ENCODE results near the gene FIS1. TPM values are rescaled to one million over a fixed set of nuclear protein-coding genes. Genes with fewer than 3 reads are reported as not detected.

Gene FIS1
- total RNA-seq, 4 donors from 2014 or later, result 235 to 371 (median 348) TPM

- Histone ChIP-seq H3K9me3 (no peaks in the 10 kb centered on the region), H3K36me3 (peaks cover 3 to 91% (median 25%) of the 10 kb centered on the region in 3 donors), H3K4me1 (peaks cover 0 to 21% (median 11%) of the 10 kb centered on the region in 4 donors), H3K27me3 (no peaks in the 10 kb centered on the region), H3K27ac (no peak overlapping the region), H3K4me3 (no peak overlapping the region)
- TF ChIP-seq EP300 (IDR thresholded peaks at IDR 0.05) (no peak), POLR2A (IDR thresholded peaks at IDR 0.05) (no peak)
- TF ChIP-seq, protein P1, sequence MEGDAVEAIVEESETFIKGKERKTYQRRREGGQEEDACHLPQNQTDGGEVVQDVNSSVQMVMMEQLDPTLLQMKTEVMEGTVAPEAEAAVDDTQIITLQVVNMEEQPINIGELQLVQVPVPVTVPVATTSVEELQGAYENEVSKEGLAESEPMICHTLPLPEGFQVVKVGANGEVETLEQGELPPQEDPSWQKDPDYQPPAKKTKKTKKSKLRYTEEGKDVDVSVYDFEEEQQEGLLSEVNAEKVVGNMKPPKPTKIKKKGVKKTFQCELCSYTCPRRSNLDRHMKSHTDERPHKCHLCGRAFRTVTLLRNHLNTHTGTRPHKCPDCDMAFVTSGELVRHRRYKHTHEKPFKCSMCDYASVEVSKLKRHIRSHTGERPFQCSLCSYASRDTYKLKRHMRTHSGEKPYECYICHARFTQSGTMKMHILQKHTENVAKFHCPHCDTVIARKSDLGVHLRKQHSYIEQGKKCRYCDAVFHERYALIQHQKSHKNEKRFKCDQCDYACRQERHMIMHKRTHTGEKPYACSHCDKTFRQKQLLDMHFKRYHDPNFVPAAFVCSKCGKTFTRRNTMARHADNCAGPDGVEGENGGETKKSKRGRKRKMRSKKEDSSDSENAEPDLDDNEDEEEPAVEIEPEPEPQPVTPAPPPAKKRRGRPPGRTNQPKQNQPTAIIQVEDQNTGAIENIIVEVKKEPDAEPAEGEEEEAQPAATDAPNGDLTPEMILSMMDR (IDR thresholded peaks at IDR 0.05), result no peak
- DNase-seq (ENCODE audit: low spot score in 2 of 2), result no peak
- WGBS, 2 donors, result 87 to 88% methylated on average over 8 of the region's 8 CpGs
Measured at GRCh38 chr7:101212014-101212413, 32.9 kb downstream of the FIS1 start.

DNA sequence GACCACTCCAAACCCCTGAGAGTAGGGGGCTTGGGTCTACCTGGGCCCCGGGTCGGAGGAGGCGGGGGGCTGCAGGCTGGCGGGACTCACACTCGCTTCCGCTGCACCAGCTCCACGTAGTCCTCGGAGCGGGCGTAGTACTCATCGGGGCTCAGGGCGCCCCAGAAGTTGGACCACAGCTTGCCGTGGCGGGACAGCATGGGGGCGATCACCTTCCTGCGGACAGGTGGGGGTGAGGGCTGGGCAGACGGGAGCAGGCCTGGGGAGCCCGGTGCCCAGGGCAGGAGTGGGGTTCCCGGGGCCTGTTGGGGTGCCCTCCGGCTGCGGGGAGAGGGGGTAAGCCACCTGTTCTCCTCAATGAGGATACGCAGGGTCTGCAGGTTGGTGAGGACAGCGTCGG lies 33.4 kb downstream of the FIS1 start:
- Histone ChIP-seq H3K27me3 (no peaks in the 10 kb centered on the region), H3K36me3 (peaks cover 3 to 96% (median 25%) of the 10 kb centered on the region in 3 donors)
- WGBS, 2 donors, result 93 to 95% methylated on average over 14 to 24 of the region's 24 CpGs

DNA sequence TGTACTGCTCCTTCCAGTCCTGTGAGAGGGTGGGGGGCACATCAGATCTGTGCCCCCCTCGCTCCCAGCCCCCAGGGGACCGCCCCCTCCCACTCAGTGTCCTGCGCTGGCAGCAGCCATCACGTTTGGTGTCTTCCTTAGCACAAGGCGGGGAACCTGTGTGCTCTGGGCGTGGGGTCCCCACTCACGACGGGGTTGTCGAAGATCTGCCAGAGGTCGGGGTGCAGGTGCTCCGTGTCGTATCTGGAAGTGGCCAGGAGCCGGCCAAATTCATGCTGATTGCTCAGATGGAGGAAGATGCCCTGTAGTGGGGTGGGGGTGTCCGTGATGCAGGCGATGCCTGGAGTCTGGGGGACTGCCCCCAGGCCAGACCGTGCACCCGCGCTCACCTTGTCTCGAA lies 34.7 kb downstream of the FIS1 start:
- TF ChIP-seq EP300 (IDR thresholded peaks at IDR 0.05) (no peak), POLR2A (IDR thresholded peaks at IDR 0.05) (no peak)
- TF ChIP-seq, protein P1 (IDR thresholded peaks at IDR 0.05), result no peak
- peaks cover 0 to 6% (median 0%) of the 10 kb centered on the region in 4 donors for H3K4me1 ChIP-seq

More for the DNA sequence above, 33.4 kb downstream of the FIS1 start:
- no peak overlapping the region for H3K4me3 ChIP-seq
- H3K27ac ChIP-seq, result no peak overlapping the region
- H3K4me1 ChIP-seq, result peaks cover 0 to 19% (median 10%) of the 10 kb centered on the region in 4 donors
- no peaks in the 10 kb centered on the region for H3K9me3 ChIP-seq
- no peak for DNase-seq (ENCODE audit: low spot score in 2 of 2)
- TF ChIP-seq EP300 (IDR thresholded peaks at IDR 0.05) (no peak), POLR2A (IDR thresholded peaks at IDR 0.05) (no peak)
- TF ChIP-seq, protein P1 (IDR thresholded peaks at IDR 0.05), result no peak

GRCh38 chr7:101208794-101209193 lies 36.1 kb downstream of the FIS1 start:
- no peak for DNase-seq (ENCODE audit: low spot score in 2 of 2)
- Histone ChIP-seq H3K9me3 (no peaks in the 10 kb centered on the region), H3K4me1 (no peaks in the 10 kb centered on the region), H3K27ac (no peak overlapping the region), H3K27me3 (peaks cover 0 to 1% of the 10 kb centered on the region in 2 donors), H3K4me3 (no peak overlapping the region), H3K36me3 (peaks cover 3 to 82% (median 25%) of the 10 kb centered on the region in 3 donors)
- no peak for TF ChIP-seq EP300 (IDR thresholded peaks at IDR 0.05)
- TF ChIP-seq, protein P1 (IDR thresholded peaks at IDR 0.05), result no peak
- TF ChIP-seq POLR2A (IDR thresholded peaks at IDR 0.05), result no peak
- 90 to 92% methylated on average over 14 of the region's 14 CpGs for WGBS, 2 donors

More for the DNA sequence above, 34.7 kb downstream of the FIS1 start:
- Histone ChIP-seq H3K27ac (no peak overlapping the region), H3K4me3 (no peak overlapping the region), H3K9me3 (no peaks in the 10 kb centered on the region), H3K36me3 (peaks cover 3 to 96% (median 25%) of the 10 kb centered on the region in 3 donors), H3K27me3 (no peaks in the 10 kb centered on the region)
- no peak for DNase-seq (ENCODE audit: low spot score in 2 of 2)
- WGBS, 2 donors, result 88% methylated on average over 13 to 19 of the region's 19 CpGs

GRCh38 chr7:101207459-101207858 lies 37.4 kb downstream of the FIS1 start:
- no peak overlapping the region for H3K4me3 ChIP-seq
- H3K9me3 ChIP-seq, result no peaks in the 10 kb centered on the region
- peaks cover 0 to 8% of the 10 kb centered on the region in 2 donors for H3K27me3 ChIP-seq
- no peaks in the 10 kb centered on the region for H3K4me1 ChIP-seq
- no peak overlapping the region for H3K27ac ChIP-seq
- no peak for DNase-seq (ENCODE audit: low spot score in 2 of 2)
- TF ChIP-seq, protein P1 (IDR thresholded peaks at IDR 0.05), result no peak
- TF ChIP-seq POLR2A (IDR thresholded peaks at IDR 0.05), result no peak
- no peak for TF ChIP-seq EP300 (IDR thresholded peaks at IDR 0.05)
- WGBS, 2 donors, result 80 to 84% methylated on average over 8 to 17 of the region's 17 CpGs
- H3K36me3 ChIP-seq, result peaks cover 3 to 69% (median 25%) of the 10 kb centered on the region in 3 donors

All from tibial nerve (tissue), 4 donors.